GM11168 (cell line): ENCODE measurements around the gene TKFC.

Source experiments
- in situ Hi-C: fragments of 300-500 bp; cut with MboI; formaldehyde crosslinking; loops from one replicate; pipeline ENCODE4 v1.12.0; 2022; ENCODE audit warnings: low sequenced_read_pairs; ENCODE audit not compliant: unreplicated experiment

The TKFC gene

GRCh38 chr11:61332797-61333549 is at the start of gene TKFC, which contains the start of gene DDB1:
Gene TKFC (plus strand): TSS chr11:61333228. CDS start chr11:61334729, 1,501 bp downstream.
Gene DDB1 (minus strand): TSS chr11:61333105. CDS start chr11:61332968, 137 bp downstream.
- in situ Hi-C loops = no loop called here

GRCh38 chr11:61283613-61284012 is 49.4 kb upstream of the TKFC start:
- in situ Hi-C loops = no loop called here

GRCh38 chr11:61287338-61287977 is 45.6 kb upstream of the TKFC start:
- in situ Hi-C loops = no loop called here

- in situ Hi-C loops = no loop called here
Observed at GRCh38 chr11:61290905-61291690, 41.9 kb upstream of the TKFC start.

- in situ Hi-C loops = no loop called here
Observed at GRCh38 chr11:61292356-61292755, 40.7 kb upstream of the TKFC start.

GRCh38 chr11:61293867-61294716 is 38.9 kb upstream of the TKFC start:
- in situ Hi-C loops = no loop called here

GRCh38 chr11:61294717-61295595 is 38.1 kb upstream of the TKFC start, which contains the start of gene VWCE:
Gene VWCE (minus strand): TSS chr11:61295316. CDS start chr11:61295037, 279 bp downstream.
- in situ Hi-C loops = no loop called here

- in situ Hi-C loops = no loop called here
Observed at GRCh38 chr11:61295596-61295926, 37.5 kb upstream of the TKFC start.

- in situ Hi-C loops = no loop called here
Observed at GRCh38 chr11:61297341-61297740, 35.7 kb upstream of the TKFC start.

- in situ Hi-C loops = no loop called here
Observed at GRCh38 chr11:61297746-61298145, 35.3 kb upstream of the TKFC start.

GRCh38 chr11:61298663-61299244 is 34.3 kb upstream of the TKFC start:
- in situ Hi-C loops = no loop called here

GRCh38 chr11:61302550-61302949 is 30.5 kb upstream of the TKFC start:
- in situ Hi-C loops = no loop called here

GRCh38 chr11:61303725-61304124 is 29.3 kb upstream of the TKFC start:
- in situ Hi-C loops = no loop called here

GRCh38 chr11:61305417-61305816 is 27.6 kb upstream of the TKFC start:
- in situ Hi-C loops = no loop called here

GRCh38 chr11:61306221-61306620 is 26.8 kb upstream of the TKFC start:
- in situ Hi-C loops = no loop called here

GRCh38 chr11:61307354-61307753 is 25.7 kb upstream of the TKFC start:
- in situ Hi-C loops = no loop called here

- in situ Hi-C loops = no loop called here
Observed at GRCh38 chr11:61309141-61309540, 23.9 kb upstream of the TKFC start.

GRCh38 chr11:61309739-61310138 is 23.3 kb upstream of the TKFC start:
- in situ Hi-C loops = no loop called here

- in situ Hi-C loops = no loop called here
Observed at GRCh38 chr11:61310749-61311148, 22.3 kb upstream of the TKFC start.
